ENCODE measurements around the gene GRM3.

Gene GRM3

GRCh38 chr7:86692755-86693154 lies 49.0 kb downstream of the GRM3 start:
- DNase-seq (ENCODE audit: low read depth) = no peak

GRCh38 chr7:86706406-86706805 lies 62.7 kb downstream of the GRM3 start:
- DNase-seq (ENCODE audit: low read depth) = no peak

- DNase-seq (ENCODE audit: low read depth) = no peak
These were observed 64.4 kb downstream of the GRM3 start for GRCh38 chr7:86708031-86708680.

- no peak for DNase-seq (ENCODE audit: low read depth)
These were observed 76.6 kb downstream of the GRM3 start for GRCh38 chr7:86720306-86720705.

GRCh38 chr7:86733783-86734182 lies 90.1 kb downstream of the GRM3 start:
- no peak for DNase-seq (ENCODE audit: low read depth)

GRCh38 chr7:86745013-86745745 lies 101.5 kb downstream of the GRM3 start:
- no peak for DNase-seq (ENCODE audit: low read depth)

- no peak for DNase-seq (ENCODE audit: low read depth)
These were observed 104.0 kb downstream of the GRM3 start for GRCh38 chr7:86747698-86748097.

- no peak for DNase-seq (ENCODE audit: low read depth)
These were observed 104.5 kb downstream of the GRM3 start for GRCh38 chr7:86748201-86748600.

GRCh38 chr7:86748843-86749719 lies 105.4 kb downstream of the GRM3 start:
- no peak for DNase-seq (ENCODE audit: low read depth)

- no peak for DNase-seq (ENCODE audit: low read depth)
These were observed 106.3 kb downstream of the GRM3 start for GRCh38 chr7:86749741-86750665.

- no peak for DNase-seq (ENCODE audit: low read depth)
These were observed 116.5 kb downstream of the GRM3 start for GRCh38 chr7:86760236-86760635.

- no peak for DNase-seq (ENCODE audit: low read depth)
These were observed 118.4 kb downstream of the GRM3 start for GRCh38 chr7:86762129-86762528.

GRCh38 chr7:86765931-86766330 lies 122.2 kb downstream of the GRM3 start:
- no peak for DNase-seq (ENCODE audit: low read depth)

GRCh38 chr7:86768394-86768793 lies 124.7 kb downstream of the GRM3 start:
- no peak for DNase-seq (ENCODE audit: low read depth)

- no peak for DNase-seq (ENCODE audit: low read depth)
These were observed 125.5 kb downstream of the GRM3 start for GRCh38 chr7:86768967-86769760.

- DNase-seq (ENCODE audit: low read depth) = no peak
These were observed 129.6 kb downstream of the GRM3 start for GRCh38 chr7:86773309-86773708.

- no peak for DNase-seq (ENCODE audit: low read depth)
These were observed 131.5 kb downstream of the GRM3 start for GRCh38 chr7:86775203-86775602.

- DNase-seq (ENCODE audit: low read depth) = no peak
These were observed 132.4 kb downstream of the GRM3 start for GRCh38 chr7:86776136-86776535.

GRCh38 chr7:86778271-86778670 lies 134.6 kb downstream of the GRM3 start:
- DNase-seq (ENCODE audit: low read depth) = no peak

GRCh38 chr7:86784765-86785164 lies 141.1 kb downstream of the GRM3 start:
- DNase-seq (ENCODE audit: low read depth) = no peak

GRCh38 chr7:86785641-86786040 lies 141.9 kb downstream of the GRM3 start:
- DNase-seq (ENCODE audit: low read depth) = no peak

Data from T follicular helper cell (primary cell).